ENCODE results near the gene ZMYND10. TPM values are rescaled to one million over a fixed set of nuclear protein-coding genes. Genes with fewer than 3 reads are reported as not detected.
A peak's percentile ranks its signal among the peaks of the same experiment; 100 is the strongest.

ZMYND10 gene
- total RNA-seq, 1 experiment from 2014 or later: 0.67 TPM

- POLR2A ChIA-PET (ENCODE audit: low non-redundant PET): interaction anchor here (0.6 kb wide), 1 partner anchor 20 kb away, joined by 3 read pairs; no protein-coding TSS in a partner anchor
- BruUV-seq (replicated peaks): no TSS peak
- H3K27ac ChIP-seq (ENCODE audit: low read depth, low read length, poor library complexity, severe bottlenecking): no peak overlapping the region
- H3K27me3 ChIP-seq (replicated peaks; ENCODE audit: insufficient read depth, low read depth, low read length, poor library complexity): no peaks in the 10 kb centered on the region
- no peaks in the 10 kb centered on the region for H3K4me1 ChIP-seq (ENCODE audit: insufficient read depth, low read length, poor library complexity, severe bottlenecking)
- intact Hi-C loops (cut with micrococcal nuclease; ENCODE audit: unreplicated experiment): no loop called here
- no peak for DNase-seq (ENCODE audit: low spot score)
- TF ChIP-seq CTCF (conservative IDR thresholded peaks at IDR 0.05; ENCODE audit: low read depth, low read length): 0 out of 2 replicates have a peak, but pooled peaks have one; percentile 24
- no peak for TF ChIP-seq EZH2 (IDR thresholded peaks at IDR 0.05; ENCODE audit: borderline replicate concordance, low read depth, low read length, poor library complexity, severe bottlenecking)
- H3K36me3 ChIP-seq (ENCODE audit: insufficient read depth, low read length, poor library complexity, severe bottlenecking): no peaks in the 10 kb centered on the region
- H3K9me3 ChIP-seq (ENCODE audit: low read depth, low read length, poor library complexity, severe bottlenecking): no peaks in the 10 kb centered on the region
- CTCF ChIA-PET: no interaction called here
- no peak overlapping the region for H3K4me3 ChIP-seq (ENCODE audit: low read depth, low read length, poor library complexity, severe bottlenecking)
Measured at GRCh38 chr3:50388016-50388719, 42.6 kb upstream of the ZMYND10 start.

- BruUV-seq (replicated peaks): no TSS peak
- DNase-seq (ENCODE audit: low spot score): no peak
- intact Hi-C loops (cut with micrococcal nuclease; ENCODE audit: unreplicated experiment): no loop called here
- Histone ChIP-seq H3K36me3 (ENCODE audit: insufficient read depth, low read length, poor library complexity, severe bottlenecking) (no peaks in the 10 kb centered on the region), H3K27ac (ENCODE audit: low read depth, low read length, poor library complexity, severe bottlenecking) (no peak overlapping the region), H3K27me3 (replicated peaks; ENCODE audit: insufficient read depth, low read depth, low read length, poor library complexity) (no peaks in the 10 kb centered on the region), H3K4me1 (ENCODE audit: insufficient read depth, low read length, poor library complexity, severe bottlenecking) (no peaks in the 10 kb centered on the region), H3K4me3 (ENCODE audit: low read depth, low read length, poor library complexity, severe bottlenecking) (no peak overlapping the region), H3K9me3 (ENCODE audit: low read depth, low read length, poor library complexity, severe bottlenecking) (no peaks in the 10 kb centered on the region)
- ChIA-PET POLR2A (ENCODE audit: low non-redundant PET) (no interaction called here), CTCF (no interaction called here)
- TF ChIP-seq CTCF (conservative IDR thresholded peaks at IDR 0.05; ENCODE audit: low read depth, low read length): no peak
- TF ChIP-seq EZH2 (IDR thresholded peaks at IDR 0.05; ENCODE audit: borderline replicate concordance, low read depth, low read length, poor library complexity, severe bottlenecking): no peak
Measured at GRCh38 chr3:50385754-50386153, 40.2 kb upstream of the ZMYND10 start.

- ChIA-PET CTCF (no interaction called here), POLR2A (ENCODE audit: low non-redundant PET) (no interaction called here)
- H3K27ac ChIP-seq (ENCODE audit: low read depth, low read length, poor library complexity, severe bottlenecking): no peak overlapping the region
- intact Hi-C loops (cut with micrococcal nuclease; ENCODE audit: unreplicated experiment): no loop called here
- H3K4me1 ChIP-seq (ENCODE audit: insufficient read depth, low read length, poor library complexity, severe bottlenecking): no peaks in the 10 kb centered on the region
- no peak for DNase-seq (ENCODE audit: low spot score)
- no peaks in the 10 kb centered on the region for H3K9me3 ChIP-seq (ENCODE audit: low read depth, low read length, poor library complexity, severe bottlenecking)
- TF ChIP-seq CTCF (conservative IDR thresholded peaks at IDR 0.05; ENCODE audit: low read depth, low read length) (no peak), EZH2 (IDR thresholded peaks at IDR 0.05; ENCODE audit: borderline replicate concordance, low read depth, low read length, poor library complexity, severe bottlenecking) (no peak)
- no peaks in the 10 kb centered on the region for H3K27me3 ChIP-seq (replicated peaks; ENCODE audit: insufficient read depth, low read depth, low read length, poor library complexity)
- no peak overlapping the region for H3K4me3 ChIP-seq (ENCODE audit: low read depth, low read length, poor library complexity, severe bottlenecking)
- no TSS peak for BruUV-seq (replicated peaks)
- no peaks in the 10 kb centered on the region for H3K36me3 ChIP-seq (ENCODE audit: insufficient read depth, low read length, poor library complexity, severe bottlenecking)
Measured at GRCh38 chr3:50383750-50384149, 38.2 kb upstream of the ZMYND10 start.

Data from A673 (cell line).